HUDEP-2 (cell line): ENCODE data around the gene MUC13.
"Not testable (repeated sequence)": the region's sequence is repeated elsewhere in the genome, so short reads cannot be mapped to it uniquely, and the experiment has no call there.

Experiments
- DNase-seq, 76 experiments: peaks; one replicate each; lab custom pipeline; 2025; ENCODE audit not compliant: unreplicated experiment in 76 of 76; lab: John Stamatoyannopoulos, UW

MUC13 gene

GRCh38 chr3:124934577-124934976 is at the start of gene MUC13:
TSS of gene MUC13 (minus strand) at chr3:124934751. CDS start at chr3:124934712, 39 bp downstream.
- DNase-seq = no peak

- DNase-seq = no peak
Observed at GRCh38 chr3:124982855-124983254, 48.3 kb upstream of the MUC13 start.

GRCh38 chr3:124981472-124981871 is 46.9 kb upstream of the MUC13 start:
- DNase-seq = no peak

- no peak for DNase-seq
Observed at GRCh38 chr3:124978627-124979026, 44.1 kb upstream of the MUC13 start.

- DNase-seq = no peak
Observed at GRCh38 chr3:124976383-124976782, 41.8 kb upstream of the MUC13 start.

GRCh38 chr3:124974691-124975090 is 40.1 kb upstream of the MUC13 start:
- no peak for DNase-seq

GRCh38 chr3:124973290-124973689 is 38.7 kb upstream of the MUC13 start:
- no peak for DNase-seq

- no peak for DNase-seq
Observed at GRCh38 chr3:124972457-124972856, 37.9 kb upstream of the MUC13 start.

- DNase-seq = no peak
Observed at GRCh38 chr3:124969963-124970722, 35.6 kb upstream of the MUC13 start.

- DNase-seq = no peak
Observed at GRCh38 chr3:124969190-124969589, 34.6 kb upstream of the MUC13 start.

GRCh38 chr3:124967964-124968363 is 33.4 kb upstream of the MUC13 start:
- DNase-seq = no peak

- no peak for DNase-seq
Observed at GRCh38 chr3:124966521-124967445, 32.2 kb upstream of the MUC13 start.

- DNase-seq = no peak
Observed at GRCh38 chr3:124965413-124965812, 30.9 kb upstream of the MUC13 start.

GRCh38 chr3:124964387-124964786 is 29.8 kb upstream of the MUC13 start:
- DNase-seq = no peak

- no peak for DNase-seq
Observed at GRCh38 chr3:124963755-124964154, 29.2 kb upstream of the MUC13 start.

GRCh38 chr3:124962403-124962940 is 27.9 kb upstream of the MUC13 start:
- DNase-seq = no peak

GRCh38 chr3:124960698-124961097 is 26.1 kb upstream of the MUC13 start:
- DNase-seq = no peak

GRCh38 chr3:124960105-124960504 is 25.6 kb upstream of the MUC13 start:
- DNase-seq = no peak

GRCh38 chr3:124957951-124958350 is 23.4 kb upstream of the MUC13 start:
- not testable (repeated sequence) for DNase-seq

GRCh38 chr3:124952282-124952855 is 17.8 kb upstream of the MUC13 start:
- DNase-seq = no peak
